ENCODE results near the gene RAB33A.

DNA sequence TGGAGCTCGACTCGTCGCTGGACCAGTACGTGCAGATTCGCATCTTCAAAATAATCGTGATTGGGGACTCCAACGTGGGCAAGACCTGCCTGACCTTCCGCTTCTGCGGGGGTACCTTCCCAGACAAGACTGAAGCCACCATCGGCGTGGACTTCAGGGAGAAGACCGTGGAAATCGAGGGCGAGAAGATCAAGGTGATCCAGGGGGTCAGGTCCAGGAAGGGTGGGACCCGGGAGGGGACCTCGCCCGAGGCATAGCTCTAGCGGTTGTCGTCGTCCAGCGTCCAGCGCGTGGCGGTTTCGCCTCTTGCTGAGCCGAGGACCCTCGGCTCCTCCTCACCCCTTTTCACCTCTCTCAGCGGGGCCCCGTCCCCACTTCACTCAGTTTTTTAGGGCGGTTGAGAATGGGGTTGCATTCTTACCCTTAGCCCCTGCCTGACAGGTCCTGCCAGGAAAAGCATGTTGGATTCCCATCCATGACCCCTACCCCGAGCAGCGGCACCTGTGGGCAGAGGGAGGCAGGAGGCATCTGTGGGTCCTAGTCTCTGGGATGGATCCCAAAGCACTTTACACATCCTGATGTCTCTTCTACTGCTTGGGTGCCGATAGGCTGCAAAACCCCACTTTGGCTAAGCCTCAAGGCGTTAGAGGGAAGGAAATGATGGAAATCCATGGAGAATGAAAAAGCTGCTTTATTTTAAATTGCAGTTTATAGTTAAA is 524 bp downstream of the RAB33A start:
- TF ChIP-seq CTCF (IDR thresholded peaks at IDR 0.05): no peak
- TF ChIP-seq POLR2AphosphoS5 (IDR thresholded peaks at IDR 0.05; ENCODE audit: insufficient read depth in 1 of 2, low read depth in 1 of 2): no peak
